ENCODE data around the gene ZDHHC7. TPM values are rescaled to one million over a fixed set of nuclear protein-coding genes. Genes with fewer than 3 reads are reported as not detected.
"Not testable (repeated sequence)": the region's sequence is repeated elsewhere in the genome, so short reads cannot be mapped to it uniquely, and the experiment has no call there.

The ZDHHC7 gene
- total RNA-seq, 1 donor from 2014 or later = 67.3 TPM

- H3K4me3 Mint-ChIP-seq (ENCODE audit: low read depth) = no peak overlapping the region
- H3K4me1 Mint-ChIP-seq (ENCODE audit: low read depth) = peaks cover 21% of the 10 kb centered on the region
- H3K27me3 Mint-ChIP-seq = no peaks in the 10 kb centered on the region
- no peaks in the 10 kb centered on the region for H3K9me3 Mint-ChIP-seq (ENCODE audit: low read depth)
- H3K27ac Mint-ChIP-seq = no peak overlapping the region
- DNase-seq (ENCODE audit: low spot score, unreplicated experiment) = no peak
- no peak for TF ChIP-seq CTCF (IDR thresholded peaks at IDR 0.05; ENCODE audit: unreplicated experiment)
- no peaks in the 10 kb centered on the region for H3K36me3 Mint-ChIP-seq (ENCODE audit: insufficient read depth)
Observed at GRCh38 chr16:85055493-85056210, 44.3 kb upstream of the ZDHHC7 start.

GRCh38 chr16:85054948-85055492 is 43.7 kb upstream of the ZDHHC7 start:
- Mint-ChIP-seq H3K27me3 (no peaks in the 10 kb centered on the region), H3K4me1 (ENCODE audit: low read depth) (peaks cover 21% of the 10 kb centered on the region), H3K36me3 (ENCODE audit: insufficient read depth) (no peaks in the 10 kb centered on the region), H3K9me3 (ENCODE audit: low read depth) (no peaks in the 10 kb centered on the region), H3K4me3 (ENCODE audit: low read depth) (no peak overlapping the region), H3K27ac (no peak overlapping the region)
- DNase-seq (ENCODE audit: low spot score, unreplicated experiment) = no peak
- no peak for TF ChIP-seq CTCF (IDR thresholded peaks at IDR 0.05; ENCODE audit: unreplicated experiment)

GRCh38 chr16:85054321-85054720 is 43.0 kb upstream of the ZDHHC7 start:
- not testable (repeated sequence) for DNase-seq (ENCODE audit: low spot score, unreplicated experiment); H3K36me3 Mint-ChIP-seq (ENCODE audit: insufficient read depth); H3K4me3 Mint-ChIP-seq (ENCODE audit: low read depth); H3K27me3 Mint-ChIP-seq; H3K9me3 Mint-ChIP-seq (ENCODE audit: low read depth); H3K27ac Mint-ChIP-seq
- peaks cover 21% of the 10 kb centered on the region for H3K4me1 Mint-ChIP-seq (ENCODE audit: low read depth)

- no peak for DNase-seq (ENCODE audit: low spot score, unreplicated experiment)
- peaks cover 1% of the 10 kb centered on the region for H3K36me3 Mint-ChIP-seq (ENCODE audit: insufficient read depth)
- TF ChIP-seq CTCF (IDR thresholded peaks at IDR 0.05; ENCODE audit: unreplicated experiment) = no peak
- H3K4me1 Mint-ChIP-seq (ENCODE audit: low read depth) = peaks cover 25% of the 10 kb centered on the region
- H3K27ac Mint-ChIP-seq = no peak overlapping the region
- no peaks in the 10 kb centered on the region for H3K9me3 Mint-ChIP-seq (ENCODE audit: low read depth)
- H3K4me3 Mint-ChIP-seq (ENCODE audit: low read depth) = no peak overlapping the region
- H3K27me3 Mint-ChIP-seq = no peaks in the 10 kb centered on the region
Observed at GRCh38 chr16:85052536-85052935, 41.2 kb upstream of the ZDHHC7 start.

- no peaks in the 10 kb centered on the region for H3K9me3 Mint-ChIP-seq (ENCODE audit: low read depth)
- H3K4me1 Mint-ChIP-seq (ENCODE audit: low read depth) = peaks cover 26% of the 10 kb centered on the region
- TF ChIP-seq CTCF (IDR thresholded peaks at IDR 0.05; ENCODE audit: unreplicated experiment) = no peak
- no peak for DNase-seq (ENCODE audit: low spot score, unreplicated experiment)
- no peak overlapping the region for H3K27ac Mint-ChIP-seq
- H3K4me3 Mint-ChIP-seq (ENCODE audit: low read depth) = no peak overlapping the region
- peaks cover 1% of the 10 kb centered on the region for H3K36me3 Mint-ChIP-seq (ENCODE audit: insufficient read depth)
- no peaks in the 10 kb centered on the region for H3K27me3 Mint-ChIP-seq
Observed at GRCh38 chr16:85051683-85052082, 40.3 kb upstream of the ZDHHC7 start.

GRCh38 chr16:85051067-85051581 is 39.8 kb upstream of the ZDHHC7 start:
- no peak for DNase-seq (ENCODE audit: low spot score, unreplicated experiment)
- H3K9me3 Mint-ChIP-seq (ENCODE audit: low read depth) = no peaks in the 10 kb centered on the region
- no peak overlapping the region for H3K4me3 Mint-ChIP-seq (ENCODE audit: low read depth)
- no peak for TF ChIP-seq CTCF (IDR thresholded peaks at IDR 0.05; ENCODE audit: unreplicated experiment)
- peaks cover 23% of the 10 kb centered on the region for H3K4me1 Mint-ChIP-seq (ENCODE audit: low read depth)
- peaks cover 1% of the 10 kb centered on the region for H3K36me3 Mint-ChIP-seq (ENCODE audit: insufficient read depth)
- H3K27me3 Mint-ChIP-seq = no peaks in the 10 kb centered on the region
- no peak overlapping the region for H3K27ac Mint-ChIP-seq

All from progenitor cell of endocrine pancreas (in vitro differentiated cells).